ENCODE measurements around the gene CCDC63. TPM values are rescaled to one million over a fixed set of nuclear protein-coding genes. Genes with fewer than 3 reads are reported as not detected.

The CCDC63 gene
- total and polyA plus RNA-seq, 2 of the 13 experiments (the other 11 are each of a cell fraction or from before 2014, with no cell fraction given), result not detected

DNA sequence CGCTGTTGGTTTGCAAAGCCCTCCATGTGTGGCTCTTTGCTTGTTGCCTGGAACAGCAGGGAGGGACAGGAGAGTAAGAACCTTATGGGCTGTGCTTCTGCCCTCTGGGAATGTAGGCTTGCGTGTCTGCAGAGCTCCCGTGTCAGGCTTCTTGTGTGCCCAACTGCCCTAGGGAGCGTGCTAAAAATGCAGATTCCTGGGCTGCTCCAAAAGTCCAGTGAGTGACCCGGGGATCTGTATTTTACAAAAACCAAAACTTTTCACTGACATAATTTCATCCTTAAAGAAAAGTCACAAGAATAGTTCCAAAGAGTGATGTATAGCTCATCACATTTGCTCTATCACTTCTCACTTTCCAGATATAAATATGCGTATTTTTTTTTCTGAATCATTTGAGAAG is 34.8 kb upstream of the CCDC63 start:
- intact Hi-C loops (cut with micrococcal nuclease; ENCODE audit: unreplicated experiment), result no loop called here
- no peak for ATAC-seq
- H3K79me2 ChIP-seq (ENCODE audit: insufficient read depth, low read length), result no peaks in the 10 kb centered on the region
- TF ChIP-seq GATAD2A (CRISPR knock-in tag; IDR thresholded peaks at IDR 0.05) (no peak), TARDBP (CRISPR knock-in tag; IDR thresholded peaks at IDR 0.05) (no peak)
- H3K27ac ChIP-seq (ENCODE audit: extremely low read length, insufficient read depth, low read length), result no peak overlapping the region
- ChIA-PET CTCF (ENCODE audit: low intra/inter-chr PET ratio, low total read pairs) (no interaction called here), POLR2A (no interaction called here)
- H3K27me3 ChIP-seq (ENCODE audit: control insufficient read depth in 1 of 2, insufficient read depth in 2 of 2, low read length in 2 of 2), result peaks cover 0 to 4% of the 10 kb centered on the region in 2 experiments; a peak in 3 of 5 replicates
- no peaks in the 10 kb centered on the region for H3K9me3 ChIP-seq (ENCODE audit: low read length)
- H3K4me1 ChIP-seq (ENCODE audit: insufficient read depth, low read length), result peaks cover 8% of the 10 kb centered on the region
- no peak for DNase-seq (ENCODE audit: low spot score)
- H2AFZ ChIP-seq (ENCODE audit: low read length), result no peak overlapping the region
- in situ Hi-C loops (cut with HindIII; ENCODE audit: extremely low pct_ligation_motif_present, low pct_unique_long_range_greater_than_20kb), result no loop called here
- H3K9ac ChIP-seq (ENCODE audit: insufficient read depth, low read depth, low read length), result no peak overlapping the region
- no peak overlapping the region for H3K4me2 ChIP-seq (ENCODE audit: low read depth, low read length)
- 28% methylated on average over 4 of the region's 6 CpGs for WGBS (ENCODE audit: low lambda C conversion rate)
- FAIRE-seq, result no peak
- BruUV-seq (replicated peaks), result no TSS peak
- H3K4me3 ChIP-seq (replicated peaks in 1 of 3; ENCODE audit: insufficient read depth in 1 of 3, low read depth in 2 of 3, low read length in 3 of 3), result no peak overlapping the region
- no peaks in the 10 kb centered on the region for H3K36me3 ChIP-seq (replicated peaks in 1 of 2; ENCODE audit: control insufficient read depth in 1 of 2, insufficient read depth in 2 of 2, low read length in 2 of 2)
- H4K20me1 ChIP-seq (ENCODE audit: insufficient read depth, low read length), result no peaks in the 10 kb centered on the region

DNA sequence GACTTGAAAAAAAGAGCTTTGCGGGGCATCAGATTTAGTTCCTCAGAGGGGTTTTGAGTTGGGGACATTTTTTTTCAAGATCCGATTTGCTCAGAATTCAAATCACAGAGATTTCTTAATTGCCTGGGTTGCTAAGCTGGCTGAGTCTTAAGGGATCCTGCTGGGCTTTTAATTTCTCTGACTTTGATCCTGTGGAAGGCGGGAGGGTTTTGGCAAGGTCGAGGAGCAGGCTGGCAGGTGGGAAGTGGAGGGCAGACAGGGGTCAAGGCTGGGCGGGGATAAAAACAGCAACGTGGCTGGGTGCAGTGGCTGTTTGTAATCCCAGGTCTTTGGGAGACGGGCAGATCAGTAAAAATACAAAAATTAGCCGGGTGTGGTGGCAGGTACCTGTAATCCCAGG is 33.5 kb upstream of the CCDC63 start:
- Histone ChIP-seq H3K4me1 (ENCODE audit: insufficient read depth, low read length) (peaks cover 8% of the 10 kb centered on the region), H3K79me2 (ENCODE audit: insufficient read depth, low read length) (no peaks in the 10 kb centered on the region), H2AFZ (ENCODE audit: low read length) (no peak overlapping the region), H3K27me3 (ENCODE audit: control insufficient read depth in 1 of 2, insufficient read depth in 2 of 2, low read length in 2 of 2) (peaks cover 0 to 4% of the 10 kb centered on the region in 2 experiments; a peak in 3 of 5 replicates), H3K4me3 (replicated peaks in 1 of 3; ENCODE audit: insufficient read depth in 1 of 3, low read depth in 2 of 3, low read length in 3 of 3) (no peak overlapping the region), H3K27ac (ENCODE audit: extremely low read length, insufficient read depth, low read length) (no peak overlapping the region), H3K4me2 (ENCODE audit: low read depth, low read length) (no peak overlapping the region), H3K36me3 (replicated peaks in 1 of 2; ENCODE audit: control insufficient read depth in 1 of 2, insufficient read depth in 2 of 2, low read length in 2 of 2) (no peaks in the 10 kb centered on the region), H3K9ac (ENCODE audit: insufficient read depth, low read depth, low read length) (no peak overlapping the region), H3K9me3 (ENCODE audit: low read length) (no peaks in the 10 kb centered on the region), H4K20me1 (ENCODE audit: insufficient read depth, low read length) (no peaks in the 10 kb centered on the region)
- DNase-seq (ENCODE audit: low spot score), result no peak
- TF ChIP-seq RARA (CRISPR knock-in tag; IDR thresholded peaks at IDR 0.05) (0 out of 2 replicates have a peak, but pooled peaks have one; percentile 43), CREB1 (IDR thresholded peaks at IDR 0.05) (no peak), CREB1 (CRISPR knock-in tag; IDR thresholded peaks at IDR 0.05) (no peak)
- WGBS (ENCODE audit: low lambda C conversion rate), result 3% methylated on average over 8 of the region's 8 CpGs
- ATAC-seq, result no peak
- intact Hi-C loops (cut with micrococcal nuclease; ENCODE audit: unreplicated experiment) (no loop called here), in situ Hi-C loops (cut with HindIII; ENCODE audit: extremely low pct_ligation_motif_present, low pct_unique_long_range_greater_than_20kb) (no loop called here)
- no peak for FAIRE-seq
- POLR2A ChIA-PET, result no interaction called here
- CTCF ChIA-PET (ENCODE audit: low intra/inter-chr PET ratio, low total read pairs), result no interaction called here
- no TSS peak for BruUV-seq (replicated peaks)

Data from HepG2 (cell line).